ENCODE results near the gene MAP3K8.
"Not testable (repeated sequence)": the region's sequence is repeated elsewhere in the genome, so short reads cannot be mapped to it uniquely, and the experiment has no call there.

The MAP3K8 gene

DNA sequence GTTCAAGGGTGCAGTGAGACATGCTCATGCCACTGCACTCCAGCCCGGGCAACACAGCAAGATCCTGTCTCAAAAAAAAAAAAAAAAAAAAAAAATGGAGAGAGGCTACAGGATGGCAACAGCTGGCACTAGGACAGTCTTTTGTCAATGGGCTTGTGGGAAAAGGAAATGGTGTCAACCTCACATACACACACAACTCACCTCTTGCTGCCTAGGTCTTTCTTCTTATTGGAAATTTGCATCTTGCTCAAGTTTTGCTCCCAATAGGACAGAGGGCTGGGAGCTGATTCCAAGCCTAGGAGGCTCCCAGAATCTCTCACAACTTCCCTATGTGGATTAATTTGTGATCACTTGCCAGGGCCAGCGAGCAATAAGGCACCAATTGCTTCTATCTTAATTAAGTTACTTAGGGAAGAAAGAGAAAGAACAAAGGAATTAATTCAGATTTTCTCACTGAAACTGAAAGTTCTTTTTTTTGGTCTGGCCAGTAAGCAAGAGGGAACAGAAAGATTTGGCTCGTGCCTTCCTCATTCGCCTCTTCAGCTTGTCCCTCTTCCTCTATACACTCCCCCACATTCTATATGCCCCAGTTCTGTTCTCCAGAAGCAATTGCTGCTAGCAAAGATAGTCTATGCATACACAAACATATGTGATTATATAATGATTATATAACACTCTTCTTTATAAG lies 33.8 kb downstream of the MAP3K8 start:
- Histone ChIP-seq H3K9me3 (ENCODE audit: control insufficient read depth, insufficient read depth, low read depth, low read length) (no peaks in the 10 kb centered on the region), H3K27ac (ENCODE audit: low read depth, low read length) (no peak overlapping the region), H3K4me3 (ENCODE audit: low read depth, low read length) (no peak overlapping the region), H3K36me3 (ENCODE audit: control insufficient read depth, insufficient read depth, low read length) (no peaks in the 10 kb centered on the region), H3K9ac (ENCODE audit: low read length) (no peak overlapping the region), H3K4me1 (ENCODE audit: control insufficient read depth, insufficient read depth, low read length) (no peaks in the 10 kb centered on the region), H3K27me3 (ENCODE audit: control insufficient read depth, insufficient read depth, low read length) (no peaks in the 10 kb centered on the region)

DNA sequence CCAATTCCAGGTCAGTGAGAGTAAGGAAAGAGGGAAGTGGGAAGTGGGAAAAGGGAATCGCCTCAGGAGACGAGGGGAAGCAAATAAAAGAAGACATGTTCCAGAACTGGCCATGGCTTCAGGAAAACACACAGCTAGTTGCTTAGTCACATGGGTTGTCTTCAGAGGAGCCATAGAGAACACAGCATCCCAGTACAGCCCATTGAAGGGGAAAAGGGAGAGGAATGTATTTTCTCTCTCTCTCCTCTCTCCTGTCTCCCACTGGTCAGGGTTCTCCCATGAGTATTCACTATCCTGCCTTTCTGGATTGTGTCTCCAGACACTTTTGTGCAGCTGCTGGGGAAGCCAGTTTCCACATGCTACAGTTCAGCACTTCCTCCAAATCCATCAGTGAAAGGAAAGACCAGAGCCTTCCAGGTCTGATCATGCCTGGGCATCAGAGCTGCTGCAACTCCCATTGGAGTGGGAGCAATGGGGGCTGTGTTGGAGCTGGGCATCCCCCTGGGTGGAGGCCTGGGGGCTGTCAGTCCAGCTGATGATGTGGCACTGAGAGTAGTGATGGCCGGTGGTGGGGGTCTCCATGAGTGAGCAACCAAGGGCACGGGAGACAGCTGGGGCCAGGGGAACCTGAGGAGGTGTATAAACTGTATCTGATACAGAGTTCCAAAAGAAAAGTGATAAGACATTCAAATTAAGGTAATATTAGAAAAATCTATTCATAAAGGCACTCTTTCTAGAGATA lies 38.6 kb downstream of the MAP3K8 start:
- Histone ChIP-seq H3K4me3 (ENCODE audit: low read depth, low read length) (no peak overlapping the region), H3K36me3 (ENCODE audit: control insufficient read depth, insufficient read depth, low read length) (no peaks in the 10 kb centered on the region), H3K9ac (ENCODE audit: low read length) (no peak overlapping the region), H3K4me1 (ENCODE audit: control insufficient read depth, insufficient read depth, low read length) (no peaks in the 10 kb centered on the region), H3K27me3 (ENCODE audit: control insufficient read depth, insufficient read depth, low read length) (no peaks in the 10 kb centered on the region), H3K9me3 (ENCODE audit: control insufficient read depth, insufficient read depth, low read depth, low read length) (peaks cover 4% of the 10 kb centered on the region; the same call in 1 of the 2 replicates), H3K27ac (ENCODE audit: low read depth, low read length) (no peak overlapping the region)

GRCh38 chr10:30475515-30475914 lies 41.5 kb downstream of the MAP3K8 start:
- H3K9ac ChIP-seq (ENCODE audit: low read length); H3K27me3 ChIP-seq (ENCODE audit: control insufficient read depth, insufficient read depth, low read length); H3K4me3 ChIP-seq (ENCODE audit: low read depth, low read length); H3K4me1 ChIP-seq (ENCODE audit: control insufficient read depth, insufficient read depth, low read length); H3K36me3 ChIP-seq (ENCODE audit: control insufficient read depth, insufficient read depth, low read length); H3K9me3 ChIP-seq (ENCODE audit: control insufficient read depth, insufficient read depth, low read depth, low read length); H3K27ac ChIP-seq (ENCODE audit: low read depth, low read length): not testable (repeated sequence)

DNA sequence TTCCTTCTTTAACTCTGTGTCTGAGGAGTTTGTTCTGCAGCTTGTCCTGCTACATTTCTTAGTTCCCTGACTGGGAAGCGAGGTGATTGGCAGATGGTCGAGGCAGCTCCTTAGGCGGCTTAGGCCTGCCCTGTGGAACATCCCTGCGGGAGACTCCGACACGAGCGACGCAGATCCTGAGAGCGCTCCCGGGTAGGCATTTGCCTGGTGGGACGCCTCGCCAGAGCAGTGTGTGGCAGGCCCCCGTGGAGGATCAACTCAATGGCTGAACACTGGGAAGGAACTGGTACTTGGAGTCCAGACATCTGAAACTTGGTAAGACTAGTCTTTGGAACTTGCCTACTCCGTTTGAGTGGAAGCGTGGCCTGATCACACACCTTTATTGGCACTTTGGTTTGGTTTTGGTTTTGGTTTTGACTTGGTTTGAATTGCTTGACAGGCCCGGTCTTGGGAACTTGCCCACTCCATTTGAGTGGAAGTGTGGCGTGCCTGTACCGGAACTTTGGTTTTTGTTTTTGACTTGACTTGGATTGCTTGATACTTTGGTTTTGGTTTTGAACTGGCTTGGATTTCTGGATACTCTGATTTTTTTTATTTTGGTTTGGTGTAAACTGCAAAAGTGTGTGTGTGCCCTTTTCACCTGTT lies 42.6 kb downstream of the MAP3K8 start:
- Histone ChIP-seq H3K27ac (ENCODE audit: low read depth, low read length) (no peak overlapping the region), H3K4me3 (ENCODE audit: low read depth, low read length) (no peak overlapping the region), H3K27me3 (ENCODE audit: control insufficient read depth, insufficient read depth, low read length) (no peaks in the 10 kb centered on the region), H3K9ac (ENCODE audit: low read length) (no peak overlapping the region), H3K36me3 (ENCODE audit: control insufficient read depth, insufficient read depth, low read length) (no peaks in the 10 kb centered on the region), H3K9me3 (ENCODE audit: control insufficient read depth, insufficient read depth, low read depth, low read length) (peaks cover 14% of the 10 kb centered on the region), H3K4me1 (ENCODE audit: control insufficient read depth, insufficient read depth, low read length) (no peaks in the 10 kb centered on the region)

GRCh38 chr10:30479513-30479912 lies 45.5 kb downstream of the MAP3K8 start:
- not testable (repeated sequence) for H3K4me1 ChIP-seq (ENCODE audit: control insufficient read depth, insufficient read depth, low read length); H3K9ac ChIP-seq (ENCODE audit: low read length); H3K36me3 ChIP-seq (ENCODE audit: control insufficient read depth, insufficient read depth, low read length); H3K27me3 ChIP-seq (ENCODE audit: control insufficient read depth, insufficient read depth, low read length); H3K27ac ChIP-seq (ENCODE audit: low read depth, low read length); H3K4me3 ChIP-seq (ENCODE audit: low read depth, low read length)
- peaks cover 36% of the 10 kb centered on the region for H3K9me3 ChIP-seq (ENCODE audit: control insufficient read depth, insufficient read depth, low read depth, low read length)

DNA sequence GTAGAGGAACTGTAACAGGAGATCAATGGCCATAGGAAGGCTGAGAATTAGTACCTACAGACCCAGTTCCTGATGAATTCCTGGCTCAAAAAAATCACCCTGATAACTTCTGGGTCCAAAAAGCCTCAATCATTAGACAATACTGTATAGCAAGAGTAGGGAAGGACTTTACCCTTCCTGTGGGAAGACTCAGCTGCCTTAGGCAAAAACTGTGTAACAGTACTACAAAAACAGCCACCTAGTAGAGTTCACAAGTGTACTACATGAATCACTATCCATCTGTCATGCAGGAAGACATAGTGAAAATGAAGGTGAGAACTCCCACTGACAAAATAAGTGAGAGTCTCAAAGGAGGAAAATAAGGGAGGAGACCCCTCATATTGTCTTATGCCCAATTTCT lies 47.6 kb downstream of the MAP3K8 start:
- Histone ChIP-seq H3K9me3 (ENCODE audit: control insufficient read depth, insufficient read depth, low read depth, low read length) (peaks cover 34% of the 10 kb centered on the region), H3K4me1 (ENCODE audit: control insufficient read depth, insufficient read depth, low read length) (no peaks in the 10 kb centered on the region), H3K36me3 (ENCODE audit: control insufficient read depth, insufficient read depth, low read length) (no peaks in the 10 kb centered on the region), H3K4me3 (ENCODE audit: low read depth, low read length) (no peak overlapping the region), H3K27ac (ENCODE audit: low read depth, low read length) (no peak overlapping the region), H3K9ac (ENCODE audit: low read length) (no peak overlapping the region), H3K27me3 (ENCODE audit: control insufficient read depth, insufficient read depth, low read length) (no peaks in the 10 kb centered on the region)

DNA sequence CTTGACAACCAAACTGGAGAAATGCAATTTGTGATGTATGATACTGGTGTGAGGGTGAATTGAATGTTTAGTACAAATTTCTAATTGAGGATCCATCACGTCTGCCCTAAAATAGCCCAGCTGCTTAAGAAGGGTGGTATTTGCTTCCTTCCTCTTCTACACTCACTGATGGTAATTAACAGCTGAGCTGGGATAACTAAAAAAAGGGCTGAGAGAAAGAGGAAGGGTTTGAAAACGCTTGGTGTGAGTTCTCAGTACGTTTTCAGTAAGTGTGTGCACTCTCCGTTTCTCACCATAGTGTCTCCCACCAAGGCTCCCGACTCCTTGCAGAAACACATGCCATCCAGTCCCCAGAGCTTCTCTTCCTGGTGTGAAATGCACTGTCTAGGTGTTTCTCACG lies 54.3 kb downstream of the MAP3K8 start:
- H3K36me3 ChIP-seq (ENCODE audit: control insufficient read depth, insufficient read depth, low read length) = no peaks in the 10 kb centered on the region
- H3K27me3 ChIP-seq (ENCODE audit: control insufficient read depth, insufficient read depth, low read length) = no peaks in the 10 kb centered on the region
- no peak overlapping the region for H3K27ac ChIP-seq (ENCODE audit: low read depth, low read length)
- no peak overlapping the region for H3K9ac ChIP-seq (ENCODE audit: low read length)
- peaks cover 11% of the 10 kb centered on the region for H3K9me3 ChIP-seq (ENCODE audit: control insufficient read depth, insufficient read depth, low read depth, low read length)
- no peak overlapping the region for H3K4me3 ChIP-seq (ENCODE audit: low read depth, low read length)
- peaks cover 4% of the 10 kb centered on the region; the same call in 1 of the 2 replicates for H3K4me1 ChIP-seq (ENCODE audit: control insufficient read depth, insufficient read depth, low read length)

DNA sequence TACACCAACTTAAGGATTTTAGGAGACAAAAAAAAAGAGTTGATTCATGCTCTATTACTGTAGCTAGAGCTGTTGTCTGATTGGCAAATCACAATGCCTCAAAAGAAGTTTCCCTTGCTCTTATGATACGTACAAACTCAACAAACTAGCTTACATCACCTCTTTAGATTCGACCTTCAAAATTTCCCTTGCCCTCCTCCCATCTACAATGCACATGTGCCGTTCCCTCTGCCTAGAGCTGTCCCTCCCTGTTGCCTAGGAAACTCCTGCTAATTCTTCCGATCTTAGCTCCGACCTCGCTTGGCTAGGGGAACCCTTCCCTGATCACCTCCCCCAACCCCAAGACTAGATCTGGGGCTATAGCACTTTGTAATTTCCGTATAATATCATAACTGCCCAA lies 55.4 kb downstream of the MAP3K8 start:
- peaks cover 6% of the 10 kb centered on the region; the same call in 1 of the 2 replicates for H3K4me1 ChIP-seq (ENCODE audit: control insufficient read depth, insufficient read depth, low read length)
- H3K9me3 ChIP-seq (ENCODE audit: control insufficient read depth, insufficient read depth, low read depth, low read length) = peaks cover 2% of the 10 kb centered on the region; the same call in 1 of the 2 replicates
- H3K4me3 ChIP-seq (ENCODE audit: low read depth, low read length) = no peak overlapping the region
- H3K9ac ChIP-seq (ENCODE audit: low read length) = no peak overlapping the region
- H3K36me3 ChIP-seq (ENCODE audit: control insufficient read depth, insufficient read depth, low read length) = no peaks in the 10 kb centered on the region
- H3K27ac ChIP-seq (ENCODE audit: low read depth, low read length) = no peak overlapping the region
- no peaks in the 10 kb centered on the region for H3K27me3 ChIP-seq (ENCODE audit: control insufficient read depth, insufficient read depth, low read length)

- Histone ChIP-seq H3K4me1 (ENCODE audit: control insufficient read depth, insufficient read depth, low read length) (peaks cover 6% of the 10 kb centered on the region; the same call in 1 of the 2 replicates), H3K9ac (ENCODE audit: low read length) (no peak overlapping the region), H3K9me3 (ENCODE audit: control insufficient read depth, insufficient read depth, low read depth, low read length) (no peaks in the 10 kb centered on the region), H3K36me3 (ENCODE audit: control insufficient read depth, insufficient read depth, low read length) (no peaks in the 10 kb centered on the region), H3K27ac (ENCODE audit: low read depth, low read length) (no peak overlapping the region), H3K4me3 (ENCODE audit: low read depth, low read length) (no peak overlapping the region), H3K27me3 (ENCODE audit: control insufficient read depth, insufficient read depth, low read length) (no peaks in the 10 kb centered on the region)
Observed at GRCh38 chr10:30490289-30491000, 56.5 kb downstream of the MAP3K8 start.

DNA sequence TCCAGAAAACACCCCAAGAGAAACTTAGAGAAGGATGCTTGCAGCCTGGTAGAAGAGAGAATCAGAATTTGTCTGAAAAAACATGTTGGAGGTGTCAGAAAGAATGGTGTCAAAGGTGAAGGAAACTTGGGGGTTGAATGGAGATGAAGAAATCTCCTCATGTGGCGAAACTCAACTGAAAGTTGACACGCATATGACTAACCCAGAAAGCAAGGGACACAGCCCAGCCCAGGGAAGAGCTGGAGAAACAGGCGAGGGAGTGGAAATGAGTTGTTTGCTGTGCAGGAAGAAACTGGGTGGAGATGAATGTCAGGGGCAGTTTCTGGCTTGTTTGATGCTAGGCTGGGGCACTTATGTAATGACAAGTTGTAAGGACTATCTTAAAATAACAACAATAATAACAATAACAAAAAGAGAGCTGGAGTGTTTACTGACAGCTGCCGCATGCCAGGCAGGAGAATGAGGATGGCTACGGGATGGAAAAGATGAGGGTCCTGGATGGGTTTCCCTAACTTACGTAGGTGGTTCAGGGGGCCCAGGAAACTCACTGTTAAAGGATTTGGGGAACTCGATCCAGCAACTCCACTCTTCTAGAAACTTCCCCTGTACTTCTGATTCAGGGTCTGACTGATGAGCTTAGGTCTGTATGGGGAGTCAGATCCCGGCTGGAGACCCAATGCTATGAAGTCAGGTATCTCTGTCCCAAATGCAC lies 57.4 kb downstream of the MAP3K8 start:
- no peak overlapping the region for H3K4me3 ChIP-seq (ENCODE audit: low read depth, low read length)
- H3K36me3 ChIP-seq (ENCODE audit: control insufficient read depth, insufficient read depth, low read length) = no peaks in the 10 kb centered on the region
- no peaks in the 10 kb centered on the region for H3K9me3 ChIP-seq (ENCODE audit: control insufficient read depth, insufficient read depth, low read depth, low read length)
- H3K27ac ChIP-seq (ENCODE audit: low read depth, low read length) = no peak overlapping the region
- H3K4me1 ChIP-seq (ENCODE audit: control insufficient read depth, insufficient read depth, low read length) = peaks cover 6% of the 10 kb centered on the region; the same call in 1 of the 2 replicates
- H3K27me3 ChIP-seq (ENCODE audit: control insufficient read depth, insufficient read depth, low read length) = no peaks in the 10 kb centered on the region
- no peak overlapping the region for H3K9ac ChIP-seq (ENCODE audit: low read length)

All from HUES6 (cell line).